Fibroblast of lung (primary cell): ENCODE data around the gene VWCE. TPM values are rescaled to one million over a fixed set of nuclear protein-coding genes. Genes with fewer than 3 reads are reported as not detected.

ENCODE experiments used
- DNase-seq, 2 donors: peaks; one replicate each; pipeline versions ENCODE4 v3.0.0 to v3.0.0-alpha.2; 2010; ENCODE audit warnings: low read depth in 2 of 2
- H2AFZ ChIP-seq: 2 replicates; pipeline ENCODE4 v1.5.1; 2012; ENCODE audit warnings: low read length, control low read depth, inconsistent platforms
- H3K27ac ChIP-seq: 2 replicates; pipeline ENCODE4 v1.5.1; 2011; ENCODE audit warnings: low read length, control low read depth; ENCODE audit not compliant: insufficient read depth
- H3K27me3 ChIP-seq: 2 replicates; pipeline ENCODE4 v1.5.1; 2011; ENCODE audit warnings: mild to moderate bottlenecking, low read length; ENCODE audit not compliant: control insufficient read depth, insufficient read depth
- H3K36me3 ChIP-seq: 2 replicates; pipeline ENCODE4 v1.5.1; 2011; ENCODE audit warnings: low read length; ENCODE audit not compliant: control insufficient read depth, insufficient read depth
- H3K4me1 ChIP-seq: 2 replicates; pipeline ENCODE4 v1.5.1; 2011; ENCODE audit warnings: low read length; ENCODE audit not compliant: control insufficient read depth, insufficient read depth; ENCODE audit errors: extremely low read depth
- H3K4me2 ChIP-seq: 2 replicates; pipeline ENCODE4 v1.5.1; 2011; ENCODE audit warnings: low read length, control low read depth; ENCODE audit not compliant: insufficient read depth; ENCODE audit errors: extremely low read depth
- H3K4me3 ChIP-seq, 4 experiments: fragments of 200-600 bp in 1 of 4; sonication (generic) in 1 of 4; replicated peaks in 1 of 4; 2 replicates each; pipeline ENCODE4 v1.5.1; 2011 to 2016; ENCODE audit warnings: low read length in 4 of 4, low read depth in 3 of 4, mild to moderate bottlenecking in 3 of 4, control low read depth in 2 of 4, inconsistent platforms in 1 of 4, mixed read lengths in 1 of 4; ENCODE audit not compliant: insufficient read depth in 1 of 4; ENCODE audit errors: control extremely low read depth in 1 of 4
- H3K79me2 ChIP-seq: 2 replicates; pipeline ENCODE4 v1.5.1; 2012; ENCODE audit warnings: mild to moderate bottlenecking, low read length, inconsistent platforms; ENCODE audit not compliant: control insufficient read depth, insufficient read depth
- H3K9ac ChIP-seq: 2 replicates; pipeline ENCODE4 v1.5.1; 2011; ENCODE audit warnings: mild to moderate bottlenecking, low read length, control low read depth; ENCODE audit not compliant: insufficient read depth
- H3K9me3 ChIP-seq: 2 replicates; pipeline ENCODE4 v1.5.1; 2012; ENCODE audit warnings: low read depth, low read length; ENCODE audit not compliant: control insufficient read depth, insufficient read depth
- H4K20me1 ChIP-seq: 2 replicates; pipeline ENCODE4 v1.5.1; 2011; ENCODE audit warnings: low read length; ENCODE audit not compliant: control insufficient read depth, insufficient read depth; ENCODE audit errors: extremely low read depth
- EZH2 ChIP-seq: IDR thresholded peaks from 2 replicates; pipeline ENCODE4 v1.5.1; 2012; ENCODE audit warnings: low read length, control low read depth, mild to moderate bottlenecking; ENCODE audit errors: missing control alignments
- polyA plus RNA-seq, 2 donors: library from polyadenylated mRNA; depleted of rRNA in 1 of 2; stranded (reverse) in 1 of 2; unstranded in 1 of 2; fragments of >200 nt; gene quantifications; 2 replicates each; pipeline ENCODE4 v1.2.1, GENCODE V29; 2011 to 2012; ENCODE audit warnings: missing spikeins in 1 of 2
- total RNA-seq: library from RNA; depleted of rRNA; stranded (reverse); fragments of >200 nt; gene quantifications from 2 replicates; pipeline ENCODE4 v1.2.1, GENCODE V29; 2014
- TF ChIP-seq, protein P1 (sequence below), 2 donors: IDR thresholded peaks in 1 of 2; conservative IDR thresholded peaks in 1 of 2; 1 replicate in 1 of 2; 2 replicates in 1 of 2; pipeline ENCODE4 v1.5.1; 2011 to 2012; ENCODE audit warnings: low read length in 2 of 2, control low read depth in 1 of 2, inconsistent platforms in 1 of 2, low read depth in 1 of 2, mild to moderate bottlenecking in 1 of 2

The VWCE gene
- total and polyA plus RNA-seq, 2 donors (not counting 1 experiment from before 2014, with no cell fraction given) = 0.30 to 1.7 TPM

DNA sequence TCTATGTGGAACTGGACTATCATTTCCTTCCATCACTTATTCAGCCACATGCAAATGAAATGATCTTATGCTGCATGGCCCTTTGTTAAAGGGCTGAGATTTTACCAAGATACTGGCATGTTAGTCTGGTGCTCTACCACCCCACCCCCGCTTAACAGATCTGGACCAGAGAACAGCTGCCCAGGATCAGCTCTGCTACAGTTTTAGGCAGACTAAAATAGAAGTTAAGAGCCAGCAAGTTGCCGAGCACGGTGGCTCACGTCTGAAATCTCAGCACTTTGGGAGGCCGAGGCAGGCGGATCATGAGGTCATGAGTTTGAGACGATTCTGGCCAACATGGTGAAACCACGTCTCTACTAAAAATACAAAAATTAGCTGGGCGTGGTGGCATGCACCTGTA, 33.2 kb upstream of the VWCE start:
- H3K9me3 ChIP-seq = no peaks in the 10 kb centered on the region
- no peak overlapping the region for H2AFZ ChIP-seq
- H3K27ac ChIP-seq = no peak overlapping the region
- peaks cover 9% of the 10 kb centered on the region for H3K4me1 ChIP-seq
- no peak overlapping the region for H3K9ac ChIP-seq
- no peak for TF ChIP-seq EZH2
- TF ChIP-seq, protein P1, sequence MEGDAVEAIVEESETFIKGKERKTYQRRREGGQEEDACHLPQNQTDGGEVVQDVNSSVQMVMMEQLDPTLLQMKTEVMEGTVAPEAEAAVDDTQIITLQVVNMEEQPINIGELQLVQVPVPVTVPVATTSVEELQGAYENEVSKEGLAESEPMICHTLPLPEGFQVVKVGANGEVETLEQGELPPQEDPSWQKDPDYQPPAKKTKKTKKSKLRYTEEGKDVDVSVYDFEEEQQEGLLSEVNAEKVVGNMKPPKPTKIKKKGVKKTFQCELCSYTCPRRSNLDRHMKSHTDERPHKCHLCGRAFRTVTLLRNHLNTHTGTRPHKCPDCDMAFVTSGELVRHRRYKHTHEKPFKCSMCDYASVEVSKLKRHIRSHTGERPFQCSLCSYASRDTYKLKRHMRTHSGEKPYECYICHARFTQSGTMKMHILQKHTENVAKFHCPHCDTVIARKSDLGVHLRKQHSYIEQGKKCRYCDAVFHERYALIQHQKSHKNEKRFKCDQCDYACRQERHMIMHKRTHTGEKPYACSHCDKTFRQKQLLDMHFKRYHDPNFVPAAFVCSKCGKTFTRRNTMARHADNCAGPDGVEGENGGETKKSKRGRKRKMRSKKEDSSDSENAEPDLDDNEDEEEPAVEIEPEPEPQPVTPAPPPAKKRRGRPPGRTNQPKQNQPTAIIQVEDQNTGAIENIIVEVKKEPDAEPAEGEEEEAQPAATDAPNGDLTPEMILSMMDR (conservative IDR thresholded peaks at IDR 0.05 in 1 of 2, IDR thresholded peaks at IDR 0.05 in 1 of 2; ENCODE audit: low read depth in 1 of 2, low read length in 2 of 2) = no peak
- no peaks in the 10 kb centered on the region for H3K27me3 ChIP-seq
- H3K79me2 ChIP-seq = peaks cover 67% of the 10 kb centered on the region
- H3K36me3 ChIP-seq = peaks cover 19% of the 10 kb centered on the region
- H4K20me1 ChIP-seq = peaks cover 4% of the 10 kb centered on the region
- no peak overlapping the region for H3K4me3 ChIP-seq
- H3K4me2 ChIP-seq = no peak overlapping the region
- DNase-seq = no peak

DNA sequence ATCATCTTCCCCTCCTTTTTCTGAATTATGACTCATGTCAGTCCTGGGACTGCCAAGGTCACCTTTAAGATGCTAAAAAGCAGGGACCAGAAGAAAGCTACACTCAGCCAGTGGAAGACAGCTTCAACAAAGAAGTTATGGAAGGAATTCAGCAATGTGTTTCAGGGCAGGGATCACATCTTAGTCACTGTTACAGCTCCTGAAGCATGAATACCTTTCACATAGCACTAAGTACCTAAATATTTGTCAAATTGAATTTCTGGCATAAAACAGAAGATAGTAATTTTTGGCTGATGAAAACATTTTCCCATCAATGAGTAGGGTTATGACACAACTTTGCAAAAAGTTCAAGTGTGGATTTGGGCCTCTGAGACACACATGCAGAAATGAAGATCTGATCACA, 32.6 kb upstream of the VWCE start:
- peak in 1 of 2 donors; percentile 75 for DNase-seq
- Histone ChIP-seq H3K4me2 (no peak overlapping the region), H3K27ac (peak overlapping the region; percentile 11), H3K9ac (no peak overlapping the region), H3K4me3 (no peak overlapping the region), H2AFZ (no peak overlapping the region), H3K4me1 (peaks cover 9% of the 10 kb centered on the region), H3K79me2 (peaks cover 65% of the 10 kb centered on the region), H4K20me1 (peaks cover 4% of the 10 kb centered on the region), H3K9me3 (no peaks in the 10 kb centered on the region), H3K27me3 (no peaks in the 10 kb centered on the region), H3K36me3 (peaks cover 21% of the 10 kb centered on the region)
- TF ChIP-seq, protein P1 (conservative IDR thresholded peaks at IDR 0.05 in 1 of 2, IDR thresholded peaks at IDR 0.05 in 1 of 2; ENCODE audit: low read depth in 1 of 2, low read length in 2 of 2) = no peak
- TF ChIP-seq EZH2 = no peak

DNA sequence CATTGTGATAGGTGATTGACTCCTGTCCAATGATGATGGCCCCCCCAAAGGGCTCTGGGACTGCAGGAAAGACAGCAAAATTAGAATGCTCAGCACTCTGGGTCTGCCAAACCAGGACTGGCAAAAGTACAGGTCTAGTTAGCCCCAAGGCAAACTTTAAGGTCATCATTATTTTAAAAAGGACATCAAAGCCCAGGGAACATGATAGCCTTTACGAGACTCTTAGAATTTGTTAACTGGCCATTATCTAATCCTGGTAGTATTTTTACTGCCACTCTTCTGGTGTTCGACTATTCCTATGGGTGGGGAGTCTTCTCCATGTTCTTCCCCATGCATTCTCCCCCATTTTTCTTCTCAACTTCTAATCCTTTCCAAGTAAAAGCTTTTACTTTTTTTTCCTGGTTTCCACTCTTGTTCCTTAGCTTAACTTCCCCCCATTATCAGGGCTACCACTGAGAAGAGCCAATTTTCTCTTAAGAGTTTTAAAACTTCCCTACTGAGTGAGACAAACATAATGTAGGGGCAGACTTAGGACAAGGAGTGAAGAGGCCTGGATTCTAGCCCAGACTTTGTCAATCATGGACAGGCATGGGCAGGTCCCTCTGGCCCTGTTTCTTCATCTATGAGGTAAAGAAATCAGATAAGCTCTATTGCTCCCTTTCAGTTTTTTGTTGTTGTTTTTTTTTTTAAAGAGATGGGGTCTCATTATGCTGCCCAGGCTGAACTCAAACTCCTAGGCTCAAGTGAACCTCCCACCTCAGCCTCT, 30.7 kb upstream of the VWCE start:
- Histone ChIP-seq H3K27me3 (no peaks in the 10 kb centered on the region), H3K4me2 (no peak overlapping the region), H3K9ac (no peak overlapping the region), H2AFZ (no peak overlapping the region), H3K9me3 (no peaks in the 10 kb centered on the region), H3K36me3 (peaks cover 23% of the 10 kb centered on the region), H4K20me1 (peaks cover 4% of the 10 kb centered on the region), H3K4me1 (peaks cover 7% of the 10 kb centered on the region), H3K79me2 (peaks cover 46% of the 10 kb centered on the region), H3K27ac (no peak overlapping the region), H3K4me3 (no peak overlapping the region)
- TF ChIP-seq, protein P1 (conservative IDR thresholded peaks at IDR 0.05 in 1 of 2, IDR thresholded peaks at IDR 0.05 in 1 of 2; ENCODE audit: low read depth in 1 of 2, low read length in 2 of 2) = no peak
- TF ChIP-seq EZH2 = no peak
- peak; percentile 22 to 43 for DNase-seq
